HL-60 (cell line): ENCODE results near the gene NUDT6.

Experiments used
- DNase-seq, 2 experiments: peaks; one replicate each; pipeline ENCODE4 v3.0.0-alpha.2; 2010 to 2020; ENCODE audit warnings: low read depth in 1 of 2, low spot score in 1 of 2
- H3K27ac ChIP-seq: fragments of 250-450 bp; sonication (Bioruptor Pico); replicated peaks from 2 replicates; pipeline ENCODE4 v1.5.1; 2020; ENCODE audit warnings: mild to moderate bottlenecking, moderate library complexity
- H3K27me3 ChIP-seq: fragments of 250-450 bp; sonication (Bioruptor Pico); 2 replicates; pipeline ENCODE4 v1.5.1; 2021; ENCODE audit warnings: mild to moderate bottlenecking, moderate library complexity; ENCODE audit not compliant: insufficient read depth, poor library complexity, severe bottlenecking
- H3K4me3 ChIP-seq: replicated peaks from 2 replicates; pipeline ENCODE4 v1.5.1; 2011; ENCODE audit warnings: mild to moderate bottlenecking, control low read depth, low read length; ENCODE audit not compliant: insufficient read depth
- GABPA ChIP-seq: IDR thresholded peaks from 2 replicates; pipeline ENCODE4 v1.6.1; 2012; ENCODE audit warnings: low read depth
- POLR2AphosphoS5 ChIP-seq: IDR thresholded peaks from 2 replicates; pipeline ENCODE4 v1.6.1; 2012; ENCODE audit warnings: low read depth
- SPI1 ChIP-seq: IDR thresholded peaks from 2 replicates; pipeline ENCODE4 v1.6.1; 2012; ENCODE audit warnings: low read depth, mild to moderate bottlenecking, borderline replicate concordance
- TF ChIP-seq, protein P1 (sequence below): IDR thresholded peaks from 2 replicates; pipeline ENCODE4 v1.6.1; 2012; ENCODE audit warnings: low read depth; ENCODE audit not compliant: insufficient replicate concordance
- TF ChIP-seq, protein P2 (sequence below): IDR thresholded peaks from one replicate; pipeline ENCODE4 v1.5.1; 2011; ENCODE audit warnings: low read length, control low read depth, inconsistent platforms; ENCODE audit not compliant: insufficient read depth

The NUDT6 gene

DNA sequence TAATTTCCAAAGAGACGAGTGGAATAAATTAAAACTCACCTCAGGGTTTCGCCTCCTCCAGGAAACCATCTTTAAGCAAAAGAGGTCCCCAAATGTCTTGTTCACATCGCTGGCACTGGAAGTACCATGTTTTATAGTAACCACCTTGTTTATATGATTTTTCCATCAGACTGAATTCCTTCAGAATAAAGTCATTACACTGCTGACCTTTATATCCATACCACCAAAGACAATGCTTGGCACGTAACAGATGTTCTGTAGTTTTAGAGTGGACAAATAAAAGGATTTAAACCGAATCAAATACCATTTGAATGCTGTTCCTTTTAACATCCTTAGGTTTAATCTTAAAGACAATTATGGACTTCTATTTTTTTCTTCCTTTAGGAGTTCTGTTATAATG lies 4.7 kb downstream of the NUDT6 start:
- Histone ChIP-seq H3K27me3 (no peaks in the 10 kb centered on the region), H3K4me3 (no peak overlapping the region), H3K27ac (no peak overlapping the region)
- no peak for DNase-seq
- TF ChIP-seq, protein P1, sequence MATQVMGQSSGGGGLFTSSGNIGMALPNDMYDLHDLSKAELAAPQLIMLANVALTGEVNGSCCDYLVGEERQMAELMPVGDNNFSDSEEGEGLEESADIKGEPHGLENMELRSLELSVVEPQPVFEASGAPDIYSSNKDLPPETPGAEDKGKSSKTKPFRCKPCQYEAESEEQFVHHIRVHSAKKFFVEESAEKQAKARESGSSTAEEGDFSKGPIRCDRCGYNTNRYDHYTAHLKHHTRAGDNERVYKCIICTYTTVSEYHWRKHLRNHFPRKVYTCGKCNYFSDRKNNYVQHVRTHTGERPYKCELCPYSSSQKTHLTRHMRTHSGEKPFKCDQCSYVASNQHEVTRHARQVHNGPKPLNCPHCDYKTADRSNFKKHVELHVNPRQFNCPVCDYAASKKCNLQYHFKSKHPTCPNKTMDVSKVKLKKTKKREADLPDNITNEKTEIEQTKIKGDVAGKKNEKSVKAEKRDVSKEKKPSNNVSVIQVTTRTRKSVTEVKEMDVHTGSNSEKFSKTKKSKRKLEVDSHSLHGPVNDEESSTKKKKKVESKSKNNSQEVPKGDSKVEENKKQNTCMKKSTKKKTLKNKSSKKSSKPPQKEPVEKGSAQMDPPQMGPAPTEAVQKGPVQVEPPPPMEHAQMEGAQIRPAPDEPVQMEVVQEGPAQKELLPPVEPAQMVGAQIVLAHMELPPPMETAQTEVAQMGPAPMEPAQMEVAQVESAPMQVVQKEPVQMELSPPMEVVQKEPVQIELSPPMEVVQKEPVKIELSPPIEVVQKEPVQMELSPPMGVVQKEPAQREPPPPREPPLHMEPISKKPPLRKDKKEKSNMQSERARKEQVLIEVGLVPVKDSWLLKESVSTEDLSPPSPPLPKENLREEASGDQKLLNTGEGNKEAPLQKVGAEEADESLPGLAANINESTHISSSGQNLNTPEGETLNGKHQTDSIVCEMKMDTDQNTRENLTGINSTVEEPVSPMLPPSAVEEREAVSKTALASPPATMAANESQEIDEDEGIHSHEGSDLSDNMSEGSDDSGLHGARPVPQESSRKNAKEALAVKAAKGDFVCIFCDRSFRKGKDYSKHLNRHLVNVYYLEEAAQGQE = no peak

DNA sequence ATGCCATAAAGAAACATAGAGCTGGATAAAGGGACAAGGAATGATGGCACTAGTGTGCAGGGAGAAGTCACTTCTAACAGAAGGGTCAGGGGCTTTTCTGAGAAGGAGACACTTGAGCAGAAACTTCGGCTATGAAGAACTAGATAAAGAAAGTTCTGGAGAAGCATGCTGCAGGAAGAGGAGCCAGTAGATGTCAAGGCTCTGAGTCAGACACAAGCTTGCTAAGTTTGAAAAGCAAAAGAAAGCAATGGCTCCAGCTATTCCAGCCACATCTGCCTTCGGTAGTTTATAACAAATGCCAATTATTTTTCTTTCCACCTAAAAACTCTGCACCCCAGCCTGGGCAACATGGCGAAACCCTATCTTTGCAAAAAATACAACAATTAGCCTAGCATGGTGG lies 7.5 kb downstream of the NUDT6 start:
- Histone ChIP-seq H3K4me3 (no peak overlapping the region), H3K27ac (no peak overlapping the region), H3K27me3 (no peaks in the 10 kb centered on the region)
- TF ChIP-seq SPI1 = no peak
- TF ChIP-seq, protein P2, sequence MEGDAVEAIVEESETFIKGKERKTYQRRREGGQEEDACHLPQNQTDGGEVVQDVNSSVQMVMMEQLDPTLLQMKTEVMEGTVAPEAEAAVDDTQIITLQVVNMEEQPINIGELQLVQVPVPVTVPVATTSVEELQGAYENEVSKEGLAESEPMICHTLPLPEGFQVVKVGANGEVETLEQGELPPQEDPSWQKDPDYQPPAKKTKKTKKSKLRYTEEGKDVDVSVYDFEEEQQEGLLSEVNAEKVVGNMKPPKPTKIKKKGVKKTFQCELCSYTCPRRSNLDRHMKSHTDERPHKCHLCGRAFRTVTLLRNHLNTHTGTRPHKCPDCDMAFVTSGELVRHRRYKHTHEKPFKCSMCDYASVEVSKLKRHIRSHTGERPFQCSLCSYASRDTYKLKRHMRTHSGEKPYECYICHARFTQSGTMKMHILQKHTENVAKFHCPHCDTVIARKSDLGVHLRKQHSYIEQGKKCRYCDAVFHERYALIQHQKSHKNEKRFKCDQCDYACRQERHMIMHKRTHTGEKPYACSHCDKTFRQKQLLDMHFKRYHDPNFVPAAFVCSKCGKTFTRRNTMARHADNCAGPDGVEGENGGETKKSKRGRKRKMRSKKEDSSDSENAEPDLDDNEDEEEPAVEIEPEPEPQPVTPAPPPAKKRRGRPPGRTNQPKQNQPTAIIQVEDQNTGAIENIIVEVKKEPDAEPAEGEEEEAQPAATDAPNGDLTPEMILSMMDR = no peak
- no peak for TF ChIP-seq POLR2AphosphoS5
- TF ChIP-seq, protein P1 = no peak
- no peak for TF ChIP-seq GABPA
- no peak for DNase-seq

DNA sequence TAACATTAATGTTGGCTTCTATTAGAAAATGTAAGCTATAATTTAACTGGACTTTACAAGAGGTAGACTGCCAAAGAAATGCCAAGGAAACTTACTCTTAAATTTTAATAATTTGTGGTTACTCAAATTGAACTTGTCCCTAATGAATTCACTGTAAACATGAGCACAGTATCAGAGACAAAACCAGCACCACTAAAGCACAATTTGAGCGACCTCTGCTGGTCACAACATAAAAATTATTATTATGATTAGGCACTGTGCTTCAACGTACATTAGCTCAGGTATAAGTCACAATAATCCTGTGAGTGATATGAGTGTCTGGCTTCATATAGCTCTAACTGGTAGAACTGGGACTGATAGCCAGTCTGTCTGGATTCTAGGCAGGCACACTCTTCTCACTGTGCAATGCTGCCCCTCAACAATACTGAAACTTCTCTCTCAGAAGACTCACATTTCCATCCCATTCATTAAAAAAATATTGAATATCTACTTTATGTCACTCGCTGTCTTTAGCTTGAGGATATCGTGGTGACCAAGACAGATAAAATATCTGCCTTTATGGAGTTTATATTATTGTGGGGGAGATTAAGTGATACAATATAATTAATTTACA lies 8.0 kb downstream of the NUDT6 start:
- Histone ChIP-seq H3K27ac (no peak overlapping the region), H3K27me3 (no peaks in the 10 kb centered on the region), H3K4me3 (no peak overlapping the region)
- TF ChIP-seq, protein P1 = no peak
- TF ChIP-seq GABPA (no peak), POLR2AphosphoS5 (no peak), SPI1 (no peak)
- TF ChIP-seq, protein P2 = no peak
- no peak for DNase-seq
